ENCODE measurements around the gene CTTN.
"Not testable (repeated sequence)": the region's sequence is repeated elsewhere in the genome, so short reads cannot be mapped to it uniquely, and the experiment has no call there.

CTTN gene

GRCh38 chr11:70381872-70382861, 16.2 kb upstream of the CTTN start:
- Histone ChIP-seq H3K9ac (ENCODE audit: low read depth, low read length) (no peak overlapping the region), H3K36me3 (ENCODE audit: insufficient read depth, low read length) (peaks cover 56% of the 10 kb centered on the region), H3K9me3 (replicated peaks; ENCODE audit: low read length) (no peaks in the 10 kb centered on the region), H3K4me2 (ENCODE audit: low read length) (no peak overlapping the region), H3K27me3 (ENCODE audit: control insufficient read depth, insufficient read depth, low read length) (no peaks in the 10 kb centered on the region), H3K4me3 (ENCODE audit: low read length) (no peak overlapping the region), H3K4me1 (ENCODE audit: control insufficient read depth, insufficient read depth, low read length) (peaks cover 5% of the 10 kb centered on the region)

GRCh38 chr11:70383664-70384565, 14.4 kb upstream of the CTTN start:
- no peaks in the 10 kb centered on the region for H3K9me3 ChIP-seq (replicated peaks; ENCODE audit: low read length)
- no peaks in the 10 kb centered on the region for H3K27me3 ChIP-seq (ENCODE audit: control insufficient read depth, insufficient read depth, low read length)
- H3K4me1 ChIP-seq (ENCODE audit: control insufficient read depth, insufficient read depth, low read length), result peaks cover 5% of the 10 kb centered on the region
- H3K9ac ChIP-seq (ENCODE audit: low read depth, low read length), result no peak overlapping the region
- H3K36me3 ChIP-seq (ENCODE audit: insufficient read depth, low read length), result peaks cover 40% of the 10 kb centered on the region
- no peak overlapping the region for H3K4me3 ChIP-seq (ENCODE audit: low read length)
- no peak overlapping the region for H3K4me2 ChIP-seq (ENCODE audit: low read length)

- Histone ChIP-seq H3K9me3 (replicated peaks; ENCODE audit: low read length) (no peaks in the 10 kb centered on the region), H3K36me3 (ENCODE audit: insufficient read depth, low read length) (peaks cover 37% of the 10 kb centered on the region), H3K4me3 (ENCODE audit: low read length) (no peak overlapping the region), H3K27me3 (ENCODE audit: control insufficient read depth, insufficient read depth, low read length) (no peaks in the 10 kb centered on the region), H3K4me2 (ENCODE audit: low read length) (no peak overlapping the region), H3K9ac (ENCODE audit: low read depth, low read length) (no peak overlapping the region), H3K4me1 (ENCODE audit: control insufficient read depth, insufficient read depth, low read length) (peaks cover 5% of the 10 kb centered on the region)
These were observed 13.7 kb upstream of the CTTN start for GRCh38 chr11:70384566-70385152.

- Histone ChIP-seq H3K9ac (ENCODE audit: low read depth, low read length) (no peak overlapping the region), H3K36me3 (ENCODE audit: insufficient read depth, low read length) (peaks cover 27% of the 10 kb centered on the region), H3K4me3 (ENCODE audit: low read length) (no peak overlapping the region), H3K27me3 (ENCODE audit: control insufficient read depth, insufficient read depth, low read length) (no peaks in the 10 kb centered on the region), H3K9me3 (replicated peaks; ENCODE audit: low read length) (no peaks in the 10 kb centered on the region), H3K4me2 (ENCODE audit: low read length) (no peak overlapping the region), H3K4me1 (ENCODE audit: control insufficient read depth, insufficient read depth, low read length) (no peaks in the 10 kb centered on the region)
These were observed 10.8 kb upstream of the CTTN start for GRCh38 chr11:70387564-70387963.

- H3K9ac ChIP-seq (ENCODE audit: low read depth, low read length), result no peak overlapping the region
- H3K4me1 ChIP-seq (ENCODE audit: control insufficient read depth, insufficient read depth, low read length), result no peaks in the 10 kb centered on the region
- H3K27me3 ChIP-seq (ENCODE audit: control insufficient read depth, insufficient read depth, low read length), result no peaks in the 10 kb centered on the region
- peaks cover 15% of the 10 kb centered on the region for H3K36me3 ChIP-seq (ENCODE audit: insufficient read depth, low read length)
- H3K9me3 ChIP-seq (replicated peaks; ENCODE audit: low read length), result no peaks in the 10 kb centered on the region
- no peak overlapping the region for H3K4me3 ChIP-seq (ENCODE audit: low read length)
- no peak overlapping the region for H3K4me2 ChIP-seq (ENCODE audit: low read length)
These were observed 9.1 kb upstream of the CTTN start for GRCh38 chr11:70389201-70389600.

- not testable (repeated sequence) for H3K4me3 ChIP-seq (ENCODE audit: low read length); H3K36me3 ChIP-seq (ENCODE audit: insufficient read depth, low read length); H3K4me2 ChIP-seq (ENCODE audit: low read length); H3K9me3 ChIP-seq (replicated peaks; ENCODE audit: low read length); H3K27me3 ChIP-seq (ENCODE audit: control insufficient read depth, insufficient read depth, low read length); H3K4me1 ChIP-seq (ENCODE audit: control insufficient read depth, insufficient read depth, low read length); H3K9ac ChIP-seq (ENCODE audit: low read depth, low read length)
These were observed 7.4 kb upstream of the CTTN start for GRCh38 chr11:70390882-70391281.

- Histone ChIP-seq H3K9me3 (replicated peaks; ENCODE audit: low read length) (no peaks in the 10 kb centered on the region), H3K36me3 (ENCODE audit: insufficient read depth, low read length) (no peaks in the 10 kb centered on the region), H3K9ac (ENCODE audit: low read depth, low read length) (no peak overlapping the region), H3K4me2 (ENCODE audit: low read length) (no peak overlapping the region), H3K4me3 (ENCODE audit: low read length) (no peak overlapping the region), H3K4me1 (ENCODE audit: control insufficient read depth, insufficient read depth, low read length) (peaks cover 10% of the 10 kb centered on the region), H3K27me3 (ENCODE audit: control insufficient read depth, insufficient read depth, low read length) (no peaks in the 10 kb centered on the region)
These were observed 3.9 kb upstream of the CTTN start for GRCh38 chr11:70394211-70394950.

GRCh38 chr11:70397336-70397982, 870 bp upstream of the CTTN start:
- Histone ChIP-seq H3K27me3 (ENCODE audit: control insufficient read depth, insufficient read depth, low read length) (no peaks in the 10 kb centered on the region), H3K4me2 (ENCODE audit: low read length) (peak overlapping the region; percentile 92), H3K36me3 (ENCODE audit: insufficient read depth, low read length) (peaks cover 5% of the 10 kb centered on the region), H3K4me3 (ENCODE audit: low read length) (peak overlapping the region; percentile 76), H3K9ac (ENCODE audit: low read depth, low read length) (peak overlapping the region; percentile 85), H3K4me1 (ENCODE audit: control insufficient read depth, insufficient read depth, low read length) (peaks cover 25% of the 10 kb centered on the region), H3K9me3 (replicated peaks; ENCODE audit: low read length) (no peaks in the 10 kb centered on the region)

- Histone ChIP-seq H3K4me3 (ENCODE audit: low read length) (peak overlapping the region; percentile 76), H3K36me3 (ENCODE audit: insufficient read depth, low read length) (peaks cover 5% of the 10 kb centered on the region), H3K4me2 (ENCODE audit: low read length) (peak overlapping the region; percentile 92), H3K9me3 (replicated peaks; ENCODE audit: low read length) (no peaks in the 10 kb centered on the region), H3K4me1 (ENCODE audit: control insufficient read depth, insufficient read depth, low read length) (peaks cover 31% of the 10 kb centered on the region), H3K27me3 (ENCODE audit: control insufficient read depth, insufficient read depth, low read length) (no peaks in the 10 kb centered on the region), H3K9ac (ENCODE audit: low read depth, low read length) (peak overlapping the region; percentile 85)
These were observed 728 bp downstream of the CTTN start for GRCh38 chr11:70398834-70399680.

GRCh38 chr11:70399681-70400112, 1.4 kb downstream of the CTTN start:
- Histone ChIP-seq H3K36me3 (ENCODE audit: insufficient read depth, low read length) (peaks cover 5% of the 10 kb centered on the region), H3K4me3 (ENCODE audit: low read length) (peak overlapping the region; percentile 76), H3K4me1 (ENCODE audit: control insufficient read depth, insufficient read depth, low read length) (peaks cover 31% of the 10 kb centered on the region), H3K9me3 (replicated peaks; ENCODE audit: low read length) (no peaks in the 10 kb centered on the region), H3K4me2 (ENCODE audit: low read length) (peak overlapping the region; percentile 92), H3K27me3 (ENCODE audit: control insufficient read depth, insufficient read depth, low read length) (no peaks in the 10 kb centered on the region), H3K9ac (ENCODE audit: low read depth, low read length) (peak overlapping the region; percentile 85)
